Measurements from ENCODE around the gene WDR31.
A peak's percentile ranks its signal among the peaks of the same experiment; 100 is the strongest.

WDR31 gene

DNA sequence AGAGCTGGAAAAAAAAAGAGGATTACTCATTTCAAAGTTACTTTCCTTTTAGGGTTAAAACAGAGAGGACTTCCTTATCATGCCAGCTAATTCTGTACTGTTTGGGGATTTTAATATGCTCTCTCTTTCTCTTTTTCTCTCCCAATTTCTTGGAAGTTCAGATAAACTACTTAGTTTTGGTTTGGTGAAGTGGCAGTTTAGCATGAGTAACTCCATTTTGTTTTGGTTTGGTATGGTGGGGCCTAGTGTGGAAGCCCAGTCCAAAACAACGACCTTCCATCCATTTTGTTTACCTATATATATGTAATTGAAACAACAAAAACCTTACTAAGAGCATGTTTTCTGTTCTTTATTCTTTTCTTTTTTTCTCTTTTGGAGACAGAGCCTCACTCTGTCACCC, 5.6 kb upstream of the WDR31 start:
- DNase-seq (ENCODE audit: low read depth in 1 of 2, low spot score in 1 of 2) = no peak
- in situ Hi-C loops (cut with HindIII; ENCODE audit: low pct_unique_long_range_greater_than_20kb, low sequenced_read_pairs) = no loop called here
- no peak for TF ChIP-seq JUND (IDR thresholded peaks at IDR 0.05; ENCODE audit: low read depth)

DNA sequence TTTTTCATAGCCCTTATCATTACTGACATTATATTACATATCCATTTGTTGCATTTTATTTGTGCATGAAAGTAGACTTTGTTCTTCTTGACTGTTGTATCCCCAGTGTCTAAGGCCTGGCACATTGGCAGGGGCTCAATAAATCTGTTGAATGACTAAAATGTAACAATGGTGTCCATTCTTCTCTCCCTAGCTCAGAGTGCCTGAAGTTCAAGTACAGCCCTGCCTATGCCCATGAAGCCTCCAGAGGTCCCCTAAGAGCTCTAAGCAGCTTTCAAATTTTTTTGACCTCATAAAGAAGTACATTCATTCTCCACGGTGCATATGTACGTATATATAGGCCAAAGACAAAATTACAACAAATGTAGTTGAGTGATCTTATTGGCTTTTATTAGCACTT, 5.1 kb upstream of the WDR31 start:
- no peak for DNase-seq (ENCODE audit: low read depth in 1 of 2, low spot score in 1 of 2)
- in situ Hi-C loops (cut with HindIII; ENCODE audit: low pct_unique_long_range_greater_than_20kb, low sequenced_read_pairs) = no loop called here
- TF ChIP-seq JUND (IDR thresholded peaks at IDR 0.05; ENCODE audit: low read depth) = no peak

DNA sequence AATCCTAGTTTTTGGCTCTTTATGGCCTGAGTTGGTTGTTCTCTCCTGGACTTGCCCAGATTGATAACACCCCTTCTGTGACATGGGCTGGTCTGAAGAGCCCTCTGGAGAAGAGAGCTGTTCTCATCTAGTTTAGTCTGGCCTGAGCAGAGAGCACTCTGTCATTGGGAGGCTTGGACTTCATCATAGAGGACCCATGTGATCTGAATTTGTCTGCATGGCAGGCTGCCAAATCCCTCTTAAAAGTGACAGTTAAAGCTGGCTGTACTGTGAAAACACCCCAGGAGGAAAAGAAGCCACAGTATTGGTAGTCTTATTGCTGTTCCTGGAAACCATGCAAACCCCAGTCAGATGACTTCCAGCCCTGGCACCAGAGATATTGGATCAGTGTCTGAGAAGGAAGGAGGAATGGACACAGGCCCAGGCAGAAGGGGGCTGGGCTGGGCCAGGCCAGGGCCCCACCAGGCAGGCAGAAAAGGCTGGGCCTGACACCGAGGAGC, 3.7 kb upstream of the WDR31 start:
- in situ Hi-C loops (cut with HindIII; ENCODE audit: low pct_unique_long_range_greater_than_20kb, low sequenced_read_pairs) = no loop called here
- no peak for TF ChIP-seq JUND (IDR thresholded peaks at IDR 0.05; ENCODE audit: low read depth)
- DNase-seq (ENCODE audit: low read depth in 1 of 2, low spot score in 1 of 2) = peak in 1 of 2 experiments; percentile 70

DNA sequence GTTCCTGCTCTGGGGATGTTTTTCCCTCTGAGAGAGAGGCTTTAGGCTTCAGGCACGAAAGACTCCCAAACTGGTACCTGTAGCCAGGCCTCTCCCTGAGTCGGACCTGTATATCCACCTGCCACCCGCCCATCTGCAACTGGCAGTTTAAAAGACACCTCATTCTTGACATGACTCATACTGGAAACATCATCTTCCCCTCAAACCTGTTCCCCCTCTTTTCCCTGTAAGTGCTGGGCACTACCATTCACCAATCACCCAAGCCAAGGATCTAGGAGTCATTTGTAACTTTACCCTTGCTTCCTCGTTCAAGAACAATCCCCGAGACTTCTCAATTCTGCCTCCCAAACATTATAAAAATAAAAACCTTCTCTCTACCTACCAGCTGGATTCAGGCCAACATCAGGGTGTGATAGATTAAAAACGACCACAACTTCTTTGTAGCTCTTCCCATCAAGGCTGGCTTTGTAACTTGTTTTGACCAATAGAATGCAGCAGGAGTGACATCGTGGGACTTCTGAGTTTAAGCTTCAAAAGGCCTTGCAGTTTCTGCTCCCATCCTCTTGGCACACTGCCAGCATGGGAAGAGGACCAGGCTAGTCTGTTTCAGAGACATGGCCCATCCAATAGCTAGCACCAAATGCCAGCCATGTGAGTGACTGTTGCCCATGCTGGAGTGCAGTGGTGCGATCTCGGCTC, 1.8 kb upstream of the WDR31 start:
- DNase-seq (ENCODE audit: low read depth in 1 of 2, low spot score in 1 of 2) = peak; percentile 26 to 94
- peak; percentile 51; the same call in 1 of the 2 replicates for TF ChIP-seq JUND (IDR thresholded peaks at IDR 0.05; ENCODE audit: low read depth)
- in situ Hi-C loops (cut with HindIII; ENCODE audit: low pct_unique_long_range_greater_than_20kb, low sequenced_read_pairs) = no loop called here

DNA sequence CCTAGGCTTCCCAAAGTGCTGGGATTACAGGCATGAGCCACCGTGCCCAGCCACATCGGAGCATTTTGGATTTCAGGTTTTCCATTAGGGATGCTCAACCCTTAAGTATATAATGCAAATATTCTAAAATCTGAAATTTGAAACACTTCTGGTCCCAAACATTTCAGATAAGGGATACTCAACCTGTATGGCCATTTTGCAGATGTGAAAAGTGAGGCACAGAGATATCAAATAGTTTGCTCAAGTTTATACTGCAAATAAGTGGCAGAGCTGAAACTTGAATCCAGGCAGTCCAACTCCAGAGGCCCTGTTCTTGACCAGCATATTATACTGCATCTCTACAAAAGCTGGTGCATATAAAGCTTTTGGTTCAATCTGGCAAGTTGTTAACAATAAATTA, 2.4 kb downstream of the WDR31 start:
- DNase-seq (ENCODE audit: low read depth in 1 of 2, low spot score in 1 of 2) = no peak
- TF ChIP-seq JUND (IDR thresholded peaks at IDR 0.05; ENCODE audit: low read depth) = no peak
- in situ Hi-C loops (cut with HindIII; ENCODE audit: low pct_unique_long_range_greater_than_20kb, low sequenced_read_pairs) = no loop called here

DNA sequence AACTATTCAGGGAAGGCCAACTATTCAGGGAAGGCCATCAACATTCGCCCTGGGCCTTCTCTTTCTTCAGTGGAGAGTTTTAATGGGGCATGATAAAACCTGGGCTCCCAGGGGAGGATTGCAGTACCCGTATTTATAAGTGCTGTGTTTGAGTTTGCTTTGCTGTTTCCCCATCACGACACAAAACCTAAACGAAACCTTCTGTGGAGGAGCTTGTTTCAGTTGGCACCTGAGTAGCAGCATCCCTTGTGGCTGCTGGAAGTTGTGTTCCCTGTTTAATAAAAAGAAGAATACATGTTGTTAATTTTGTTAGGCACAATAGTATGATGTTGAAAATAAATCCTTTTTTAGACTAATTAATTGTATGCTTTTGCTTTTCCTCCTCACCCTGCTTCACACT, 8.3 kb downstream of the WDR31 start:
- no peak for TF ChIP-seq JUND (IDR thresholded peaks at IDR 0.05; ENCODE audit: low read depth)
- in situ Hi-C loops (cut with HindIII; ENCODE audit: low pct_unique_long_range_greater_than_20kb, low sequenced_read_pairs) = no loop called here
- DNase-seq (ENCODE audit: low read depth in 1 of 2, low spot score in 1 of 2) = no peak

DNA sequence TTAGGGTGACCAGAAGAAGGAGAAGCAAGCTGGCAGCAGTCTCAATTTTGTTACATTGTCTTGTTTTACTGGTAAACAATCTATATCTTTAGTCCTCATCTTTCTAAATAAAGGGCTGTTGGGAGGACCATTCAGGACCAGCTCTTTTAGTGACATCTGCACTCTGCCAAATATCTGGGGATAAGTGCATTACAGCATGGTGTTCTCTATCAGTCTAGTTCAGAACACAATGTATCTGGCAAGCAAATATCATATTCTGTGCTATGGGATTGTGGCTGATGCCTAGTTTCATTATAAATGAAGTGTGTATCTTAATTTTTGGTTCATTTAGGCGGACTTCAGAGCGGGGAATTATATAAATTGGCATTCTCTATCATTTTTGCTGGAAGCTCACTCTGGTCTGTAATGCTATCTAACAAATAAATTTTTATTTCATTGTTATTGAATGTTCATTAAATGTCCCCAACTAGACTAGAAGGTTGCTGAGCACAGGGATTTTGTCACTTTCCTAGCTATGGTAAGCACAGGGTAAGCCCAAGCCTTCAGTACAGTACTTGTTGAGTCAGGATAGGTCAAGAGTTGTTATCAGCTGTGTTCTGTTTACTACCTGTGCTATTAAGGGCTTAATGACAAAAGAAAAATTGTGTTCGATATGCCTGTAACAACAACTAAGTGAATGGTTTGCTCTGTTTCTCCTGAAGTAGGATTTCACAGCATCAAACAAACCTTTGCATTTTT, 11.9 kb downstream of the WDR31 start:
- TF ChIP-seq JUND (IDR thresholded peaks at IDR 0.05; ENCODE audit: low read depth) = no peak
- DNase-seq (ENCODE audit: low read depth in 1 of 2, low spot score in 1 of 2) = no peak
- in situ Hi-C loops (cut with HindIII; ENCODE audit: low pct_unique_long_range_greater_than_20kb, low sequenced_read_pairs) = no loop called here

DNA sequence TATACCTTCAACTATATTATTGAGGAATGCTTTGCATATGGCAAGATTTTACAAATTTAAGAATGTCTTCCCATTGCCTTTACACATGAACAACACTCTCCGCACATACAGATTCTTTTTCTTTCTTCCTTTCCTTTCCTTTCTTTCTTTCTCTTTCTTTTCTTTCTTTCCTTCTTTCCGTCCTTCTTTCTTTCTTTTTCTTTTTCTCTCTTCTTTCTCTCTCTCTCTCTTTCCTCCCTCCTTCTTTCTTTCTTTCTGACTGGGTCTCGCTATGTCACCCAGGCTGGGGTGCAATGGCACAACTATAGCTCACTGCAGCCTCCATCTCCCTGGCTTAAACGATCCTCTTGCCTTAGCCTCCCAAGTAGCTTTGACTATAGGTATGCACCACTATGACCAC, 13.8 kb downstream of the WDR31 start:
- no peak for DNase-seq (ENCODE audit: low read depth in 1 of 2, low spot score in 1 of 2)
- TF ChIP-seq JUND (IDR thresholded peaks at IDR 0.05; ENCODE audit: low read depth) = no peak
- in situ Hi-C loops (cut with HindIII; ENCODE audit: low pct_unique_long_range_greater_than_20kb, low sequenced_read_pairs) = no loop called here

DNA sequence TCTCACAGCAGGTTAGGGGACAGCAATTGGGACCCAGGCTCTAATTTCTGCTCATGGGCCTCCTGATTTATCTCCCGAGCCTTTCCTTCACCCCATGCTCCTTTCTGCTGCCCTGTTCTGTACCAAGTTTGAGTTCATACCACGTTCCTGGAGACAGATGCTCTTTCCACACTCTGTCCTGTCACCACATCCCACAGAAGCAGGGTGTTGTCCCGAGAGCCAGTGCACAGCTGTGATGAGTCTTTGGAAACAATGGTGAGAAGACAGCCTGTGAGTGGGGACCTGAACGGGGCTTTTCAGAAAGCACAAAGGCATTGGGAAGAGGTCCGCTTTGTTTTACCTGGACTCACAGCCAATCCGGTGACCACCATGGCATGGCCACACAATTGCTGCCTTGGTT, 17.4 kb downstream of the WDR31 start:
- DNase-seq (ENCODE audit: low read depth in 1 of 2, low spot score in 1 of 2) = no peak
- no peak for TF ChIP-seq JUND (IDR thresholded peaks at IDR 0.05; ENCODE audit: low read depth)
- in situ Hi-C loops (cut with HindIII; ENCODE audit: low pct_unique_long_range_greater_than_20kb, low sequenced_read_pairs) = no loop called here

DNA sequence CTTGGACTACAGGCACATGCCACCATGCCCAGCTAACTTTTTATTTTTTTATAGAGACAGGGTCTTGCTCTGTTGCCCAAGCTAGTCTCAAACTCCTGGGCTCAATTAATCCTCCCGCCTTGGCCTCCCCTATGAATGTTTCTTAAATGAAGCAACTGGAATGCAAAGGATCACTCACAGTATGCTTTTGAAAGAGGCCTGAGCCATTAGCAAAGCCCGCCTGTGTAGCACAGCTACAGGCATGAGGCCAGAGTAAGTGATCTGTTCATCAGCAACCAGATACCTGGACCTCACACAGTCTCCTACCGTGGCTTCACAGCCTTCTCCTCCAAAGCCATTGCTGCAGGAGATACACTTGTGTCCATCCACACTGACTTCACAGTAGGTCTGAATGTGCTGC, 20.0 kb downstream of the WDR31 start:
- DNase-seq (ENCODE audit: low read depth in 1 of 2, low spot score in 1 of 2) = no peak
- in situ Hi-C loops (cut with HindIII; ENCODE audit: low pct_unique_long_range_greater_than_20kb, low sequenced_read_pairs) = no loop called here
- no peak for TF ChIP-seq JUND (IDR thresholded peaks at IDR 0.05; ENCODE audit: low read depth)

DNA sequence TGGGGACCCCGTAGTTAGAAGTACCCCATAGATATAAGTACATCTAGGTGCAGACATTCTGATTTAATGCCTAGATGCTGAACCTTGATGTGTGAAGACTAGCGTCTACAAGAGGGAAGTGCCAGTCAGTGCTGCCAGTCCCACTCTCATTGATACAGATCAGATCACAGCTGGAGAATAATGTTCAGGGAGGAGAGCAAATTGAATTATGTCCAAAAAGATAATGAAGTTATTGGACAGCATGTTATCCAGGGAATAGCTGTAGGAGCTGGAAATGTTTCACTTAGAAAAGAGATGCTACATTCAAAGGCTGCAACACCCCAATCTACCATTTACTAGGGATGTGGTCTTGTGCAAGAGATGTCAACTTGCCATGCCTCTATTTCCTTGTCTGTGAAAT, 21.0 kb downstream of the WDR31 start:
- no peak for TF ChIP-seq JUND (IDR thresholded peaks at IDR 0.05; ENCODE audit: low read depth)
- in situ Hi-C loops (cut with HindIII; ENCODE audit: low pct_unique_long_range_greater_than_20kb, low sequenced_read_pairs) = no loop called here
- no peak for DNase-seq (ENCODE audit: low read depth in 1 of 2, low spot score in 1 of 2)

DNA sequence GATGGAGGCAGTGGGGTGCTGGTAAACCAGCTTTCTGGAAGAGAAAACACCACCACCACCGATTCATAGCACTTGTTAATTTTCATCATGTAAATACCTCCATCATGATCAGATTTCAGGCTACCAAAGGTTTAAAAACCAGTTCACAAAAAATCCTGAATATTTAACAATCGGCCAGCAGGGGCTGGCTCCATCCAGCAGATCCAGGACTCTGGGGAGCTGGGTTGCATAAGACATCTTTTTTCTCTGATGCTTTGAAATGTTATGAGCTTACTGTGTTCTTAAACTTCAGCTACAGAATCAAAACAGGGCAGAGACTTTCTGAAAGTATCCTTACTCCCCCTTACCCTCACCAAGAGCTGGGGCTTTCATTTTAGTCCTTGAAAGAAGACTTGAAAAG, 22.3 kb downstream of the WDR31 start:
- no peak for DNase-seq (ENCODE audit: low read depth in 1 of 2, low spot score in 1 of 2)
- TF ChIP-seq JUND (IDR thresholded peaks at IDR 0.05; ENCODE audit: low read depth) = no peak
- in situ Hi-C loops (cut with HindIII; ENCODE audit: low pct_unique_long_range_greater_than_20kb, low sequenced_read_pairs) = no loop called here

DNA sequence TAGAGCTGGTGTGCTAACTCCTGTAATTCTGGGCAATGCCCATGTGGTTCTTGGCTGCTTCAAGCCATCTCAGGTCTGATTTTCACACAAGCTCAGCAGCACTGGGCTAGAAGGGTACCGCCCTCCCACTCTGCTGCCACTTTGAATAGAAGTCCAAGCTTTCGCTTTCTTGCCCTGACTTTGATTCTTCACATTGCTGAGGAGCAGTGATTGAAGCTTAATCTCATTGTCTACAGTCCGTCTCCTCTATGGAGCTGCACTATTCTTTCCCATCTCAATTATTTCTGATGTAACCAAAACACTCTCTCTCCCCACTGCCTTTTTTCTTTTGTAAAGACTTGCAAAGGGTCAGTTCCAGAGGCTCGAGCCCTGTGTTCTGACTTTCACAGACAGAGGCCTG, 24.0 kb downstream of the WDR31 start:
- in situ Hi-C loops (cut with HindIII; ENCODE audit: low pct_unique_long_range_greater_than_20kb, low sequenced_read_pairs) = no loop called here
- DNase-seq (ENCODE audit: low read depth in 1 of 2, low spot score in 1 of 2) = no peak
- TF ChIP-seq JUND (IDR thresholded peaks at IDR 0.05; ENCODE audit: low read depth) = no peak
